Stimulated activated CD8-positive, alpha-beta memory T cell treated with anti-CD3 and anti-CD28 coated beads, Interleukin-15, amount 100 ng/mL, for 24 hours (primary cell): ENCODE results near the gene GDF10.

Experiments used
- DNase-seq: peaks from one replicate; pipeline ENCODE4 v3.0.0-alpha.2; 2020; ENCODE audit warnings: low read depth

The GDF10 gene

DNA sequence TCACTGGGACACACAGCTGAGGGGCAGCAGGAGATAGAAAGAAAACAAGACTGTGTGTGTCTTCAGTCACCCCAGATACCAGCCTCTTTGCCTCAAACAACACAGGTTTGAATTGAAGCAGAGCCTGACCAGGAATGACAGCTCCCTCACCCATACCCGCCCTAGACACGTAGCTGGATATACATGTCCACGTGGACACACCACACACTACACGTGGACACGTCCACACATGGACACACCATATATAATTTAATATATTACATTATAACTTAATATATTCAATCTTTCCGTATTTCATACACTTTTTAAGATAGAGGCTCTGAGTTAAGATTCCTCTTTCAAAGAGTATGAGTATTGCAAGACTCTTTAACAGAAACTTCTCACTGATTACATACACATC is 33.5 kb downstream of the GDF10 start:
- DNase-seq: no peak

DNA sequence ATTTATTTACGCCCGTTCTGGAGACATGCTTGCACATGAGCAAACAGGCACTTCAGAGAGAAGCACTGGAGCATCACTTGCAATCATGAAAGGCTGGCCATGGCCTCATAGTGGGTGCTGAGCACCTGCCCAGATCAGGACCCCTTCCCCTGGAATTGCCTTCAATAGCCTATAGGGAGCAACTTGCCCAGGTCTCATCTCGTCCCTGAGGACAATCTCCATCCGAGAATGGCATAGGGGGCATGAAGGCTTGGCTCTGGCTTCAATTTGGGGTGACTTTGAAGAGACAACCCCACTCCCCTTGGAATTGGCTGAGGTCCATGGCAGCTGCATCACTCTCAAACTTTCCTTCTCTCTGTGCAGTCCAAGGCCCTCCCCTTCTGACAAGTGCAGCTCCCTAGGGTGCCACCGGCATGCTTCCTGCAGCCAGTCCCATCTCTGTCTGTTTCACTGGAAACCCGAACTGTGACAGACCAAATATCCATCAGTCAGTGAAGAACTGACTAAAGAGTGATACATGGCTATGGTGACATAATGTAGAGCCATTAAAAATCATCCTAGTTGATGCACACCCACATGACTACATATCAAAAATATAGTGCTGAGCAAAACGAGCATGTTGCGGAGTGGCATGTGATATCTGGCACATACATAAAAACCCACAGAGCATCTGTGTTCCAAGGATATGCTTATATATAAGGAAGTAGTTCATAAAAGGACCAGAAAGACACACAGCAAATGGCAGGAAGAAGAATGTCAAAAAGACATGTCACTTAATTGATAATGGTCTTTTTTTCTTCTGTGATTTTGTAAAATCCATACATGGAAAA is 34.7 kb downstream of the GDF10 start:
- no peak for DNase-seq

DNA sequence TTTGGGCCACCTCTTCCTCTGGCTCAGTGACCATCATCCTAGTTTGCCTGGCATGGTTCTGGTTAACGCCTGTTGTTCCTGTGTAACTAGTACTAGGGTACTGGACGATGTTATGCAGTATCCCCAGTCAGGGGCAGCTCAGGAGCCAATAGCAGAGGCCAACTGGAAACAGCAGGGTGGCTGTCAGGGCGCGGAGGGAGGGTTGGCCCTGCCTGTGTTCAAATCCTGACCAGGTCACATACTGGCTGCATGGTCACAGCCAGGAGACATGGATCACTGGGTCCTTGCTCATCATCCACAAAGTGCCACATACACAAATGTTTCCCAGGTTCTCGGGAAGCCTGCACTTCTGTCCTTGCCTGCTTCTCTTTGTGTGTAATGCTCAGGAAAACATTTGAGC is 35.9 kb downstream of the GDF10 start:
- DNase-seq: no peak

DNA sequence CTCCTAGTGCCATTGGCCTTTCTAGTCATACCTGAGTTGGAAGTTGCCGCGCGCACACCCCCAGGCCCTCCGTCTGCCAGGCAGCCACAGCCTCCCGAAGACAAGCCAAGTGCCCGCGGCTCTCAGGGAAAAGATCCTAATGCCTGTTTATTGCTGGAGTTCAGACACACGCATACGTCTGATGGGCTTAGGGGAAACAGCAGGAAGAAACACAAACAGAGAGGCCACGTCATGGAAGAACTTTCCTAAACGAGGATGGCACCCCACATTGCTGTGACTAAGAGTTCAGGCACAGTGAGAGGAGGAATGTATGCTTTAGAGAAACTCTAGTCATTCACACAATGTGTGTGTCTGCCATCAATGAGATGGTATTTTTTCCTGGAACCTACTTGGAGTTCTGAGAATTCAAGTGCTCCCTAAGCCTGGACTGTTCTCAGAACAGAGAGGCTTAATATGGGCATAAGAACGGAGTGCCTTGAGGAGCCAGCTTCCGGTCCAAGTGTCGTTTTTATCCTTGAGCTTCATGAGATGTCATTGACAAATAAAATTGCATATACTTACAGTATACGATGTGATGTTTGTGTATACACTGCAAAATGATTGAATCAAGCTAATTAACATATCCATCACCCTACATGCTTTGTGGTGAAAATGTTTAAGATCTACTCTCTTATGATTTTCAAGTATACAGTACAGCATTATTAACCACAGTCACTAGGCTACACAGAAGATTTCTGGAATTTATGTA is 36.6 kb downstream of the GDF10 start:
- no peak for DNase-seq

DNA sequence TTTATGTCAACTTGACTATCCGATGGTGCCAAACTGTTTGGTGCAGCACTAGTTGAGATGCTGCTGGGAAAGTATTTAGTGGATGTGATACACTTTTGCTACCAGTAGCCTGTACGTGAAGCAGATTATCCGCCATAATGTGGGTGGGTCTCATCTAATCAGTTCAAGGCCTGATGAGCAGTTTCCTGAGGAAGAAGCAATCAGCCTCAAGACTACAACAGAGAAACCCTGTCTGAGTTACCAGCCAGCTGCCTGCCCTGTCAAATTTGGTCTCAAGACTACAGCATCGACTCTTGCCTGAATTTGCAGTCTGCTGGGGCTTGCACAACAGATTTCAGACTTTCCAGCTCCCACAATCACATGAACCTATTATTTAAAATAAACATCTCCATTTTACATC is 37.3 kb downstream of the GDF10 start:
- DNase-seq: no peak

DNA sequence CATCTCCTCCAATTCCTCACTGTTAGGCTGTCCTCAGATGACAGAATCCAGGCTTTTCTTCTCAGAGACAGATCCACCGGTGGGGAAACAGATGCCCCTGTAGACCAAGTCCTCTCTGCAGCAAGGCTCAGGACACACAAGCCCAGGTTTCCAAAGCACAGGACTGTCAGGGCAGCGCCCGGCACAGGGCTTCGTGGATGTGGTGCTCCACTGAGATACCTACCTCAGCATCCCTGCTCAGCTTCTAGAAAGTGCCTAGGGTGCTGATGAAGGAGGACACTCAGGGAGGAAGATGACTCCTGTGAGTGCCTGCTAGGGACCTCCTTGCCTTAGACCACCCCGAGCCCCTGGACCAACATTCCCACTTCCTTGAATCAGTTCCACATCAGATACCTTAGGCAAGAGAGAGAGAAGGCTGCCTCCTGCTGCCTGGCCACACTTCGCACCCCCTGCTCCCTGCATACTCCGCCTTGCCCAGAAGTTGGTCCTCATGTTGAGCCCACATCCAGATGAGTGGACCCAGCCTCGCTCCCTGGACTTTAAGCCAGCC is 39.3 kb downstream of the GDF10 start:
- no peak for DNase-seq

DNA sequence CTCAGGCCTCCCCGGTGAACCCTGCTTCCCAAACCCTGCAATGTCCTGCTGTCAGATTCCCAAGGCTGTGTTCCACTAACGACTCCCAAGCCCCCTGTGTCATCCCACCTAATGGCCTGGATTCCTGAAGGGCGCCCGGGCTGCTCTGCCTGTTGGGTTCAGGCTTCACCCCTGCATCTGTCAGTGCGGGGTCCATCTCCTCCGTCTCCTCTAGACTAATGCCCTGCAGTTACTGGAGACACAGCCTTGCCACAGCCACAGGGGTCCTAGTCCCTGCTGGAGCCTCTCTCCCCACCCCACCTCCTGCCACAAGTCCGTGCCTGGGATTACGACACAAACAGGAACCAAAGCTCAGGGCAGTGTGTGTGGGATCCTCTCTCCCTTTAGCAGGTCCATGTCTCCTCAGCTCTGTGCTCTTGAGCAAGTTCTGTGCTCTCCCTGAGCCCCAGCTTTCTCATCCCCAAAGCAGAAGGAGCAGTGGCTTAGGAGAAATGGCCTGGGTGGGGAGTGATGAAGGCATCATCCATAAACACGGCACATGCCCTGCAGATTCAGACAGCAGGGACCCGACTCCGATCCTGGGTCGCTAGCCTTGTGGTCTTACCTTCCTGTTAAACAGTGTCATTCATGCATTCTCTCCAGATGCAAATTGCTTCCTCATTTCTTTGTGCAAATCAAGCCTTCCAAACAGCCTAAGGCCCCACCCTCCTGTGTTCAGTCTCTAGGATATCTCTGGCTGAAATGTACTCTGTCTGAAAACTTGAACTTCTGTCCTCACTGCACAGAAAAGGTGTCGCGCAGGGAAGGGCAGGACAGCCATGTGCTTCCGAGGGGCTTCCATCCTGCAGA is 40.0 kb downstream of the GDF10 start:
- no peak for DNase-seq

DNA sequence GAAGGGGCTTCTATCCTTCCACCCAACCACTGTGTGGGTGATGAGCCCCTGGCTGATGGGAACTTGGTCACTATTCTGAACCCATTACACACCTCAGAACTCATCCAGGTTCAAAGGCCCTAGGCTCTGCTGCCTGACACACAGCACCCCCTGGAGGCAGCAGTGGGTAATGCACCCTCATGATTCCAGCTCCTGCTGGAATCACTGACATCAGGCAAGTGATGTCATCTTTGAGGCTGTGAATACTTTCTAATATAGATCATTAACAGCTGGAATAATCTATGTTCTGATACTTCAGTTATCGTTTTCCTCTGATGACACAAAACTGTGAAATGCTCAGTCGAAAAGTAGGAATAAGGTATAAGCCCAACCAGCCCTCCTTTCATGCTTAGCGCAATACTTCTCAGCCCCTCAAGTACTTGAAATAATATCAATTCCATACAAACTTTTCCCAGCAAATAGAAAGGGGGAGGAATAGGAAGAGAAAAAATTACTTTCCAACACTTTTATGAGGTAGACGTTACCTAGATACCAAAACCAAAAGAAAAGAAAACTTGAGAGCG is 40.7 kb downstream of the GDF10 start:
- peak; percentile 61 for DNase-seq

DNA sequence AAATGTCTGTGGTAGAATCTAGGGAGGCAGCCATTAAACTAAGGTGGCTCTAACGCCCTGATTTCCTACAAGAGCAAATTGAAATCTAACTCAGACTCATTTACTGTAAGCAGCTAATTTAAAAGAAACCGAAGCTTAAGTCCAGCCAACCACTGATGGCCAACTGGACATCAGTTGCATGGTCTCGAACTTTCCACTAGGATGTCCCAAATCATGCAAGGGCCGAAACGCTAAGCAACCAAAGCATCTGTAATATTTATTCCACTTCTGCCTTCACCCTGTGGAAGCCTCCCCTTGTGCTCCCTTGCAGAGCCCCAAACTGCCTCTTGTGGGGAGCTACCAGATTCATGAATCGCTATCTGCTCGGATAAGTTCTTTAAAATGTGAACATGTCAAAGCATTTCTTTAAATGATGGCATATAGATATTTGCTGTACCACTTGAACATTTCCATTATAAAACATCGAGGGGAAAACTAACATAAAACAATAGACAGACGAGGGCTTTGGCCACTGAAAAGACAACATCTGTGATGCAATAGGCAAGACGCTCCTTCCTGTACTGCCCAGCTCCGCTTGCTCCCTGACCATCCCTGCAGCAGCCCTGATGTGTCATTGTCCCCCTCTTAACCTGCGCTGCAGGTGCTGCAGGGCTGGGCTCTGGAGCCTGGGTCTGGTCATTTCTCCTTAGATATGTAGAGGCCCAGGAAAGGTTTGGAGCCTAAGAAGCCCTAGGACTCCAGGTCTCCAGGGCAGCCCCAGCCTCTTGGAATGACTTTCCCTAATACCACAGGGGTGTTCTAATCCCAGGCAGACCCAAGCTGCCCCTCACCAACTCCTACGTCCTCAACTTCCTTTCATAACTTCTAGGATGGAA is 45.2 kb downstream of the GDF10 start:
- no peak for DNase-seq

DNA sequence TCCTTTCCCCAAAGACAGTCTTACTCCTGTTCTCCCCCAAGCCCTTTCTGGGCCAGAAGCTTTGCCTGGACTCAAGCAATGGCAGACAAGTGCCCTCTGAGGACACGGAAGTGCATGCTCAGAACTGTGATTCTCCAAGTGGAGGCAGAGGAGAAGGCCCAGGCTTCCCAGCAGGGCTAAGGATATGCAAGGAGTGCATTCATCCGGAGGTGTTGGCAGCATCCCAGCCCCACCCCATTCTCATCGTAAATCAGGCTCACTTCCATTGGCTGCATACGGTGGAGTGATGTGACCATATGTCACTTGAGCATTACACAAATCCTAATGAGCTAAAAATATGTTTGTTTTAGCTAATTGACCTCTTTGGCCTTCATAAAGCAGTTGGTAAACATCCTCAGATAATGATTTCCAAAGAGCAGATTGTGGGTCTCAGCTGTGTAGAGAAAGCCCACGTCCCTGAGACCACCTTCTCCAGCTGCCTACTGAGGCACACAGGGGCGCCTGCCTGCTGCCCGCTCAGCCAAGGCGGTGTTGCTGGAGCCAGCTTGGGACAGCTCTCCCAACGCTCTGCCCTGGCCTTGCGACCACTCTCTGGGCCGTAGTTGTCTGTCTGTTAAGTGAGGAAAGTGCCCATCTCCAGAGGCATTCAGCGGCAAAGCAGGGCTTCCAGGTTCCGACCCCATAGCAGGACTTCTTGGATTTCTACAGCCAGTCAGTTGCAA is 46.7 kb downstream of the GDF10 start:
- no peak for DNase-seq

DNA sequence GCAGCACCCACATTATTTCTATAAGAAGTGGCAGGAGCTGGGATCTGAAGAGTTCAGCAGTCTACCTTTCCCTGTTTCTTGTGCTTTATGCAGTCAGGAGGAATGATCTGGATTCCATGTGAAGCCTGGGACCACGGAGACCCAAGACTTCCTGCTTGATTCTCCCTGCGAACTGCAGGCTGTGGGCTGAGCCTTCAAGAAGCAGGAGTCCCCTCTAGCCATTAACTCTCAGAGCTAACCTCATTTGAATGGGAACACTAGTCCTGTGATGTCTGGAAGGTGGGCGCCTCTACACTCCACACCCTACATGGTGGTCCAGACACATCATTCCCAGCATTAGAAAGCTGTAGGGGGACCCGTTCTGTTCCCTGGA is 47.3 kb downstream of the GDF10 start:
- no peak for DNase-seq

DNA sequence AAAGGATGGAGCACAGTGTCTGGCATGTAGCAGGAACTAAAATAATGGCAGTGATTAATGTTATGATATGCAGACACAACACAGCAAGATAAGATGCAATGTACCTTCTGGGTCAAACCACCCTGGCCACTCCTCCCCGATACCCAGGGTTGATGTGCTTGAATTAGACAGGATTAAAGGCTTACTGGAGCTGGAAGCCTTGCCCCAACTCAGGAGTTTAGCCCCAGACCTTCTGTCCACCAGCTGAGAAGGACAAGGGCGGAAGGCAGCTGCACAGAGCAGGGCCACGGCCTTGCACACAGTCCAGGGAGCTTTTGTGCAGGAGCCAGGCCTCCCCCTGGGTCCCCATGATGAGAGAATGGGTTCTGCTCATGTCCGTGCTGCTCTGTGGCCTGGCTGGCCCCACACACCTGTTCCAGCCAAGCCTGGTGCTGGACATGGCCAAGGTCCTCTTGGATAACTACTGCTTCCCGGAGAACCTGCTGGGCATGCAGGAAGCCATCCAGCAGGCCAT is 48.2 kb downstream of the GDF10 start, which contains the start of gene RBP3:
TSS of gene RBP3 (plus strand) at position 226 of the 514 bp plus-strand sequence. CDS start at position 348, 122 bp downstream.
- DNase-seq: no peak

DNA sequence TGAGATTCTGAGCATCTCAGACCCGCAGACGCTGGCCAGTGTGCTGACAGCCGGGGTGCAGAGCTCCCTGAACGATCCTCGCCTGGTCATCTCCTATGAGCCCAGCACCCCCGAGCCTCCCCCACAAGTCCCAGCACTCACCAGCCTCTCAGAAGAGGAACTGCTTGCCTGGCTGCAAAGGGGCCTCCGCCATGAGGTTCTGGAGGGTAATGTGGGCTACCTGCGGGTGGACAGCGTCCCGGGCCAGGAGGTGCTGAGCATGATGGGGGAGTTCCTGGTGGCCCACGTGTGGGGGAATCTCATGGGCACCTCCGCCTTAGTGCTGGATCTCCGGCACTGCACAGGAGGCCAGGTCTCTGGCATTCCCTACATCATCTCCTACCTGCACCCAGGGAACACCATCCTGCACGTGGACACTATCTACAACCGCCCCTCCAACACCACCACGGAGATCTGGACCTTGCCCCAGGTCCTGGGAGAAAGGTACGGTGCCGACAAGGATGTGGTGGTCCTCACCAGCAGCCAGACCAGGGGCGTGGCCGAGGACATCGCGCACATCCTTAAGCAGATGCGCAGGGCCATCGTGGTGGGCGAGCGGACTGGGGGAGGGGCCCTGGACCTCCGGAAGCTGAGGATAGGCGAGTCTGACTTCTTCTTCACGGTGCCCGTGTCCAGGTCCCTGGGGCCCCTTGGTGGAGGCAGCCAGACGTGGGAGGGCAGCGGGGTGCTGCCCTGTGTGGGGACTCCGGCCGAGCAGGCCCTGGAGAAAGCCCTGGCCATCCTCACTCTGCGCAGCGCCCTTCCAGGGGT is 48.9 kb downstream of the GDF10 start:
- no peak for DNase-seq

DNA sequence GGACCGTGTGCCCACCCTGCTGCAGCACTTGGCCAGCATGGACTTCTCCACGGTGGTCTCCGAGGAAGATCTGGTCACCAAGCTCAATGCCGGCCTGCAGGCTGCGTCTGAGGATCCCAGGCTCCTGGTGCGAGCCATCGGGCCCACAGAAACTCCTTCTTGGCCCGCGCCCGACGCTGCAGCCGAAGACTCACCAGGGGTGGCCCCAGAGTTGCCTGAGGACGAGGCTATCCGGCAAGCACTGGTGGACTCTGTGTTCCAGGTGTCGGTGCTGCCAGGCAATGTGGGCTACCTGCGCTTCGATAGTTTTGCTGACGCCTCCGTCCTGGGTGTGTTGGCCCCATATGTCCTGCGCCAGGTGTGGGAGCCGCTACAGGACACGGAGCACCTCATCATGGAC is 49.5 kb downstream of the GDF10 start:
- no peak for DNase-seq

DNA sequence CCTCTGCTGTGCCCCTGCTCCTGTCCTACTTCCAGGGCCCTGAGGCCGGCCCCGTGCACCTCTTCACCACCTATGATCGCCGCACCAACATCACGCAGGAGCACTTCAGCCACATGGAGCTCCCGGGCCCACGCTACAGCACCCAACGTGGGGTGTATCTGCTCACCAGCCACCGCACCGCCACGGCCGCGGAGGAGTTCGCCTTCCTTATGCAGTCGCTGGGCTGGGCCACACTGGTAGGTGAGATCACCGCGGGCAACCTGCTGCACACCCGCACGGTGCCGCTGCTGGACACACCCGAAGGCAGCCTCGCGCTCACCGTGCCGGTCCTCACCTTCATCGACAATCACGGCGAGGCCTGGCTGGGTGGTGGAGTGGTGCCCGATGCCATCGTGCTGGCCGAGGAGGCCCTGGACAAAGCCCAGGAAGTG is 50.0 kb downstream of the GDF10 start:
- no peak for DNase-seq

DNA sequence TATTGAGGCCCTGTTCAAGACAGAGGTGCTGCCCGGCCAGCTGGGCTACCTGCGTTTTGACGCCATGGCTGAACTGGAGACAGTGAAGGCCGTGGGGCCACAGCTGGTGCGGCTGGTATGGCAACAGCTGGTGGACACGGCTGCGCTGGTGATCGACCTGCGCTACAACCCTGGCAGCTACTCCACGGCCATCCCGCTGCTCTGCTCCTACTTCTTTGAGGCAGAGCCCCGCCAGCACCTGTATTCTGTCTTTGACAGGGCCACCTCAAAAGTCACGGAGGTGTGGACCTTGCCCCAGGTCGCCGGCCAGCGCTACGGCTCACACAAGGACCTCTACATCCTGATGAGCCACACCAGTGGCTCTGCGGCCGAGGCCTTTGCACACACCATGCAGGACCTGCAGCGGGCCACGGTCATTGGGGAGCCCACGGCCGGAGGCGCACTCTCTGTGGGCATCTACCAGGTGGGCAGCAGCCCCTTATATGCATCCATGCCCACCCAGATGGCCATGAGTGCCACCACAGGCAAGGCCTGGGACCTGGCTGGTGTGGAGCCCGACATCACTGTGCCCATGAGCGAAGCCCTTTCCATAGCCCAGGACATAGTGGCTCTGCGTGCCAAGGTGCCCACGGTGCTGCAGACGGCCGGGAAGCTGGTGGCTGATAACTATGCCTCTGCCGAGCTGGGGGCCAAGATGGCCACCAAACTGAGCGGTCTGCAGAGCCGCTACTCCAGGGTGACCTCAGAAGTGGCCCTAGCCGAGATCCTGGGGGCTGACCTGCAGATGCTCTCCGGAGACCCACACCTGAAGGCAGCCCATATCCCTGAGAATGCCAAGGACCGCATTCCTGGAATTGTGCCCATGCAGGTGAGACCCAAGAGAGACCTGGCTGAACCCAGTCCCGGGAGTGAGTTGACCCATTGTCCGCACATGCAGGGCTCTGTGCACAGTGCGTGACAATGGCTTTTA is 51.0 kb downstream of the GDF10 start:
- DNase-seq: no peak

DNA sequence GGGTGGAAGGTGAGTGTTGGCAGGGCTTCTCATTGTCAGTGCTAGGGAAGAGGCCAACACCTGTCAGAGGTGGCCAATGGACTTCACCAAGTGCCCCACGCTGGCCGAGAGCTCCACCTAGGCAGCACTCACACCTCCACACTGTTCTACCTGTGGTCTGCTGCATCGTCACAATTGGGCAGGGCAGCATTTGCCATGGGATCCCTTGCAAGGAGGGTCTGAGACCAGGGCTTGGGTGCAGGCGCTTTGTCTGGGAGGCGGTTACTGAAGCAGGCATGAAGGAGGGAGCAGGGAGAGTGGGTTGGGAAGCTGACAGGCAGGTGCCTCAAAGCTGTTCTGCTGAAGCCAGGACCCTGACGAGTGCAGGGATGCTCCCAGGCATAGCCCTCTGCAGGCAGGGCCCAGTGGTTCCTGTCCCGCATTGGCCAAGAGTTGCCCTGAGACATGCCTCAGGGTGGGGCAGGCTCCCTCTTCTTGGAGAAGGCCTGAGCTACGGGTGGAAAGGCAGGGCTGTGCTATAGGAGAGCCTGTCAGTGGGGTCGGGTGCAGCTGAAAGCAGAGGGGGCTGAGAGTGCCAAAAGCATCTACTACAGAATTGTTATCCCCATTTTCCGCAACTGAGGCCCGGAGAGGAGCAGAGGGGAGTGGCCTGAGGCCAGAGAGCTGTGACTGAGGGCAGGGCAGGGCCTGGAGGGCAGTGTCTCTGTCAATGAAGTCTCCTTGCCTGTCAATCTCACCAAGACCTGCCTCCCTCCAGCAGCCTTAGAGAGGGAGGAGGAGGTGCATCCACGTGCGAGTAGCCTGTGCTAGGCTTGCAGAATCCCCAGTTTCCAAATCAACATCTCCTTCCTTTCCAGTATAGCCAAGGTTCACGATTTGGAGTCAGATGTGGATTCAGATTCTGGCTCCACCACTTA is 52.2 kb downstream of the GDF10 start:
- no peak for DNase-seq
